NOMO-1 (cell line): ENCODE results near the gene RARRES1.

Source experiments
- DNase-seq, 2 experiments: peaks; one replicate each; lab custom pipeline; 2025; ENCODE audit not compliant: unreplicated experiment in 2 of 2; lab: John Stamatoyannopoulos, UW

RARRES1 gene

GRCh38 chr3:158731938-158732855 lies at the start of gene RARRES1:
RARRES1 (minus strand) TSS chr3:158732457; CDS start chr3:158732415, 42 bp downstream.
- peak; percentile 50 to 80 for DNase-seq

- DNase-seq = no peak
These were observed 49.6 kb upstream of the RARRES1 start for GRCh38 chr3:158781849-158782248.

GRCh38 chr3:158781191-158781590 lies 48.9 kb upstream of the RARRES1 start:
- DNase-seq = no peak

GRCh38 chr3:158780766-158781165 lies 48.5 kb upstream of the RARRES1 start:
- no peak for DNase-seq

GRCh38 chr3:158777161-158777873 lies 45.1 kb upstream of the RARRES1 start:
- DNase-seq = no peak

- no peak for DNase-seq
These were observed 44.3 kb upstream of the RARRES1 start for GRCh38 chr3:158776531-158776930.

- DNase-seq = no peak
These were observed 43.5 kb upstream of the RARRES1 start for GRCh38 chr3:158775426-158776410.

- no peak for DNase-seq
These were observed 42.7 kb upstream of the RARRES1 start for GRCh38 chr3:158774965-158775364.

- DNase-seq = no peak
These were observed 41.9 kb upstream of the RARRES1 start for GRCh38 chr3:158773845-158774830.

GRCh38 chr3:158773166-158773565 lies 40.9 kb upstream of the RARRES1 start:
- DNase-seq = no peak

GRCh38 chr3:158771982-158772381 lies 39.7 kb upstream of the RARRES1 start:
- no peak for DNase-seq

- no peak for DNase-seq
These were observed 39.3 kb upstream of the RARRES1 start for GRCh38 chr3:158771577-158771976.

GRCh38 chr3:158770741-158771350 lies 38.6 kb upstream of the RARRES1 start:
- no peak for DNase-seq

- DNase-seq = no peak
These were observed 37.9 kb upstream of the RARRES1 start for GRCh38 chr3:158769952-158770740.

GRCh38 chr3:158769549-158769948 lies 37.3 kb upstream of the RARRES1 start:
- no peak for DNase-seq

- no peak for DNase-seq
These were observed 36.8 kb upstream of the RARRES1 start for GRCh38 chr3:158768881-158769543.

GRCh38 chr3:158768361-158768787 lies 36.1 kb upstream of the RARRES1 start:
- DNase-seq = no peak

GRCh38 chr3:158766364-158766763 lies 34.1 kb upstream of the RARRES1 start:
- DNase-seq = no peak
